ENCODE results near the gene LENG9. TPM values are rescaled to one million over a fixed set of nuclear protein-coding genes. Genes with fewer than 3 reads are reported as not detected.
"Not testable (repeated sequence)": the region's sequence is repeated elsewhere in the genome, so short reads cannot be mapped to it uniquely, and the experiment has no call there.

Gene LENG9
- total RNA-seq, 1 donor from 2014 or later: 5.9 TPM

GRCh38 chr19:54478677-54479266, 15.2 kb upstream of the LENG9 start:
- DNase-seq: no peak

GRCh38 chr19:54477650-54478049, 14.1 kb upstream of the LENG9 start:
- no peak for DNase-seq

- no peak for DNase-seq
Observed at GRCh38 chr19:54475706-54476105, 12.1 kb upstream of the LENG9 start.

- DNase-seq: no peak
Observed at GRCh38 chr19:54473892-54474372, 10.4 kb upstream of the LENG9 start.

GRCh38 chr19:54473071-54473891, 9.7 kb upstream of the LENG9 start, which contains the start of gene CDC42EP5:
CDC42EP5 (minus strand) TSS chr19:54473296; CDS start chr19:54465547, 7,749 bp downstream.
- no peak for DNase-seq

GRCh38 chr19:54470991-54471782, 7.6 kb upstream of the LENG9 start:
- no peak for DNase-seq

- DNase-seq: no peak
Observed at GRCh38 chr19:54470276-54470887, 6.8 kb upstream of the LENG9 start.

- no peak for DNase-seq
Observed at GRCh38 chr19:54469496-54469934, 5.9 kb upstream of the LENG9 start.

GRCh38 chr19:54466110-54466480, 2.5 kb upstream of the LENG9 start:
- DNase-seq: not testable (repeated sequence)

- no peak for DNase-seq
Observed at GRCh38 chr19:54465426-54466109, 2.0 kb upstream of the LENG9 start.

GRCh38 chr19:54464630-54465425, 1.2 kb upstream of the LENG9 start:
- peak; percentile 77 for DNase-seq

GRCh38 chr19:54464044-54464629, 559 bp upstream of the LENG9 start:
- peak; percentile 79 for DNase-seq

GRCh38 chr19:54462655-54463530, 685 bp downstream of the LENG9 start:
- no peak for DNase-seq

GRCh38 chr19:54462047-54462654, 1.4 kb downstream of the LENG9 start:
- DNase-seq: no peak

GRCh38 chr19:54461613-54462012, 2.0 kb downstream of the LENG9 start:
- DNase-seq: no peak

GRCh38 chr19:54461210-54461609, 2.4 kb downstream of the LENG9 start:
- DNase-seq: no peak

GRCh38 chr19:54460230-54461005, 3.2 kb downstream of the LENG9 start:
- no peak for DNase-seq
